Mesenchymal stem cell (in vitro differentiated cells and primary cell): ENCODE results near the gene CD72.
A peak's percentile ranks its signal among the peaks of the same experiment; 100 is the strongest.

Experiments
- DNase-seq: peaks from one replicate; pipeline ENCODE4 v3.0.0-alpha.2; 2013
- H2AFZ ChIP-seq: one replicate; pipeline ENCODE4 v1.6.1; 2013; ENCODE audit warnings: low read depth, mild to moderate bottlenecking, control low read depth, inconsistent platforms, low read length, moderate library complexity
- H2AK5ac ChIP-seq: 2 replicates; pipeline ENCODE4 v1.6.1; 2013; ENCODE audit warnings: low read length, moderate library complexity, mild to moderate bottlenecking, inconsistent platforms; ENCODE audit not compliant: severe bottlenecking
- H2BK120ac ChIP-seq: one replicate; pipeline ENCODE4 v1.6.1; 2013; ENCODE audit warnings: low read depth, mild to moderate bottlenecking, inconsistent platforms, low read length, moderate library complexity
- H2BK12ac ChIP-seq, 2 experiments: one replicate each; pipeline ENCODE4 v1.6.1; 2013; ENCODE audit warnings: inconsistent platforms in 2 of 2, low read length in 2 of 2, mild to moderate bottlenecking in 2 of 2, moderate library complexity in 2 of 2, control low read depth in 1 of 2
- H2BK15ac ChIP-seq: one replicate; pipeline ENCODE4 v1.6.1; 2013; ENCODE audit warnings: mild to moderate bottlenecking, low read depth, inconsistent platforms; ENCODE audit not compliant: poor library complexity, severe bottlenecking
- H2BK5ac ChIP-seq: 2 replicates; pipeline ENCODE4 v1.6.1; 2013; ENCODE audit warnings: low read depth, mild to moderate bottlenecking, low read length, control low read depth, inconsistent platforms; ENCODE audit not compliant: poor library complexity, severe bottlenecking
- H3K14ac ChIP-seq, 2 experiments: one replicate each; pipeline ENCODE4 v1.6.1; 2013; ENCODE audit warnings: inconsistent platforms in 2 of 2, low read length in 2 of 2, control low read depth in 1 of 2, mild to moderate bottlenecking in 1 of 2, moderate library complexity in 1 of 2
- H3K18ac ChIP-seq, 2 experiments: one replicate each; pipeline ENCODE4 v1.6.1; 2013; ENCODE audit warnings: inconsistent platforms in 2 of 2, low read length in 2 of 2, control low read depth in 1 of 2, low read depth in 1 of 2, mild to moderate bottlenecking in 1 of 2
- H3K23ac ChIP-seq, 2 experiments: one replicate each; pipeline ENCODE4 v1.6.1; 2013; ENCODE audit warnings: inconsistent platforms in 2 of 2, low read length in 2 of 2, mild to moderate bottlenecking in 2 of 2, moderate library complexity in 2 of 2, control low read depth in 1 of 2
- H3K27ac ChIP-seq: 2 replicates; pipeline ENCODE4 v1.5.1; 2013; ENCODE audit warnings: mild to moderate bottlenecking, moderate library complexity, low read length, control low read depth, inconsistent platforms; ENCODE audit not compliant: poor library complexity, severe bottlenecking
- H3K27me3 ChIP-seq, 2 experiments: 2 replicates each; pipeline versions ENCODE4 v1.6.1 to v1.7.0; 2013; ENCODE audit warnings: low read length in 2 of 2, mild to moderate bottlenecking in 2 of 2, moderate library complexity in 2 of 2, control low read depth in 1 of 2, inconsistent platforms in 1 of 2; ENCODE audit not compliant: control insufficient read depth in 1 of 2, insufficient read depth in 1 of 2
- H3K36me3 ChIP-seq, 2 experiments: 2 replicates each; pipeline versions ENCODE4 v1.6.1 to v1.7.0; 2013; ENCODE audit warnings: low read length in 2 of 2, control low read depth in 1 of 2, inconsistent platforms in 1 of 2, low read depth in 1 of 2, mild to moderate bottlenecking in 1 of 2; ENCODE audit not compliant: insufficient read depth in 2 of 2, control insufficient read depth in 1 of 2
- H3K4ac ChIP-seq, 2 experiments: one replicate each; pipeline ENCODE4 v1.6.1; 2013; ENCODE audit warnings: inconsistent platforms in 2 of 2, low read length in 2 of 2, mild to moderate bottlenecking in 2 of 2, moderate library complexity in 2 of 2, control low read depth in 1 of 2, low read depth in 1 of 2
- H3K4me1 ChIP-seq: 2 replicates; pipeline ENCODE4 v1.6.1; 2013; ENCODE audit warnings: low read depth, low read length, control low read depth; ENCODE audit not compliant: control insufficient read depth, insufficient read depth
- H3K4me2 ChIP-seq: 2 replicates; pipeline ENCODE4 v1.6.1; 2013; ENCODE audit warnings: low read length, mild to moderate bottlenecking, inconsistent platforms; ENCODE audit not compliant: poor library complexity, severe bottlenecking
- H3K4me3 ChIP-seq, 2 experiments: 2 replicates each; pipeline versions ENCODE4 v1.5.1 to v1.7.0; 2013; ENCODE audit warnings: low read length in 2 of 2, mild to moderate bottlenecking in 2 of 2, control low read depth in 1 of 2, low read depth in 1 of 2; ENCODE audit not compliant: insufficient read depth in 1 of 2
- H3K79me1 ChIP-seq: replicated peaks from 2 replicates; pipeline ENCODE4 v1.6.1; 2013; ENCODE audit warnings: mild to moderate bottlenecking, control low read depth, low read length, inconsistent platforms; ENCODE audit not compliant: poor library complexity, severe bottlenecking
- H3K9ac ChIP-seq: 2 replicates; pipeline ENCODE4 v1.7.0; 2013; ENCODE audit warnings: mild to moderate bottlenecking, low read length, moderate library complexity
- H3K9me3 ChIP-seq: 2 replicates; pipeline ENCODE4 v1.7.0; 2013; ENCODE audit warnings: mild to moderate bottlenecking, low read length; ENCODE audit not compliant: control insufficient read depth
- H4K8ac ChIP-seq: one replicate; pipeline ENCODE4 v1.6.1; 2013; ENCODE audit warnings: inconsistent platforms, mild to moderate bottlenecking, low read length, moderate library complexity
- H4K91ac ChIP-seq: one replicate; pipeline ENCODE4 v1.6.1; 2013; ENCODE audit warnings: mild to moderate bottlenecking, low read length, inconsistent platforms
- WGBS: methylation state at CpG from one replicate; pipeline ENCODE4 v1.1.7; 2013; ENCODE audit warnings: mixed read lengths; 5-methylcytosine and 5-hydroxymethylcytosine counted together

The CD72 gene

GRCh38 chr9:35652829-35653209 is 34.6 kb upstream of the CD72 start:
- Histone ChIP-seq H2BK5ac (no peak overlapping the region), H3K27ac (no peak overlapping the region), H2AFZ (no peak overlapping the region), H3K23ac (no peak overlapping the region), H3K79me1 (no peaks in the 10 kb centered on the region), H4K91ac (no peak overlapping the region), H3K14ac (no peak overlapping the region), H3K9me3 (no peaks in the 10 kb centered on the region), H2BK12ac (no peak overlapping the region), H2AK5ac (no peak overlapping the region), H4K8ac (no peak overlapping the region), H3K4me1 (peaks cover 9% of the 10 kb centered on the region), H3K18ac (no peak overlapping the region), H3K36me3 (no peaks in the 10 kb centered on the region), H2BK120ac (no peak overlapping the region), H3K4me3 (no peak overlapping the region), H2BK15ac (no peak overlapping the region), H3K4me2 (no peak overlapping the region), H3K27me3 (no peaks in the 10 kb centered on the region), H3K9ac (peak overlapping the region; percentile 50), H3K4ac (no peak overlapping the region)
- no peak for DNase-seq
- WGBS = 92% methylated on average over 8 of the region's 8 CpGs

DNA sequence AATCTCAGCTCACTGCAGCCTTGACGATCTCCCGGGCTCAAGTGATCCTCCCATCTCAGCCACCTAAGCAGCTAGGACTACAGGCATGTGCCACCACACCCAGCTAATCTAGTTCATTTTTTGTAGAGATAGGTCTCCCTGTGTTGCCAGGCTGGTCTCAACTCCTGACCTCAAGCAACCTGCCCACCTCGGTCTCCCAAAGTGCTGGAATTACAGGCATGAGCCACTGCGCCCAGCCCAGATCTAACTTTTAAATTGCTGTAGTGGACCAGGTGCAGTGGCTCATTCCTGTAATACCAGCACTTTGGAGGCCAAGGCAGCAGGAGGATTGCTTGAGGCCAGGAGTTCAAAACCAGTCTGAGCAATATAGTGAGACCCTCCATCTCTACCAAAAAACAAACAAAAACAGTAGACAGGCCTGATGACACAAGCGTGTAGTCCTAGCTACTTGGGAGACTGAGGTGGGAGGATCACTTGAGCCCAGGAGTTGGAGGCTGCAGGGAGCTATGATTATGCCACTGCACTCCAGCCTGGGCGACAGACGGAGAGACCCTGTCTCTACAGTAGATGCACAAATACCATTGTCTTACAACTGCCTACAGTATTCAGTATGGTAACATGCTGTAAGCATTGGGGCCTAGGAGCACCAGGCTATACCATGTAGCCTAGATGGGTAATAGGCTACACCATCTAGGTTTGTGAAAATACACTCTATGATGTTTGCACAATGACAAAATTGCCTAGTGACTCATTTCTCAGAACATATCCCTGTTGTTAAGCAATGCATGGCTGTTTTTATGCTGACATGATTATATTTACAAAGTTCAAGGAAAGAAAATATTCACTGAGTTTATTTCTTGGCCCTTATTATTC is 34.0 kb upstream of the CD72 start:
- H2AFZ ChIP-seq = no peak overlapping the region
- no peak overlapping the region for H2BK5ac ChIP-seq
- peaks cover 8% of the 10 kb centered on the region for H3K4me1 ChIP-seq
- H2BK12ac ChIP-seq = no peak overlapping the region
- H3K27me3 ChIP-seq = no peaks in the 10 kb centered on the region
- H3K36me3 ChIP-seq = no peaks in the 10 kb centered on the region
- H3K9ac ChIP-seq = peak overlapping the region; percentile 50
- H3K23ac ChIP-seq = no peak overlapping the region
- no peaks in the 10 kb centered on the region for H3K9me3 ChIP-seq
- H3K4ac ChIP-seq = no peak overlapping the region
- H2AK5ac ChIP-seq = no peak overlapping the region
- no peak overlapping the region for H4K91ac ChIP-seq
- no peak overlapping the region for H2BK120ac ChIP-seq
- WGBS = 92% methylated on average over 5 of the region's 7 CpGs
- H2BK15ac ChIP-seq = no peak overlapping the region
- H4K8ac ChIP-seq = no peak overlapping the region
- H3K18ac ChIP-seq = no peak overlapping the region
- peak; percentile 76 for DNase-seq
- H3K4me2 ChIP-seq = no peak overlapping the region
- H3K14ac ChIP-seq = no peak overlapping the region
- H3K4me3 ChIP-seq = no peak overlapping the region
- H3K79me1 ChIP-seq = no peaks in the 10 kb centered on the region
- H3K27ac ChIP-seq = no peak overlapping the region

DNA sequence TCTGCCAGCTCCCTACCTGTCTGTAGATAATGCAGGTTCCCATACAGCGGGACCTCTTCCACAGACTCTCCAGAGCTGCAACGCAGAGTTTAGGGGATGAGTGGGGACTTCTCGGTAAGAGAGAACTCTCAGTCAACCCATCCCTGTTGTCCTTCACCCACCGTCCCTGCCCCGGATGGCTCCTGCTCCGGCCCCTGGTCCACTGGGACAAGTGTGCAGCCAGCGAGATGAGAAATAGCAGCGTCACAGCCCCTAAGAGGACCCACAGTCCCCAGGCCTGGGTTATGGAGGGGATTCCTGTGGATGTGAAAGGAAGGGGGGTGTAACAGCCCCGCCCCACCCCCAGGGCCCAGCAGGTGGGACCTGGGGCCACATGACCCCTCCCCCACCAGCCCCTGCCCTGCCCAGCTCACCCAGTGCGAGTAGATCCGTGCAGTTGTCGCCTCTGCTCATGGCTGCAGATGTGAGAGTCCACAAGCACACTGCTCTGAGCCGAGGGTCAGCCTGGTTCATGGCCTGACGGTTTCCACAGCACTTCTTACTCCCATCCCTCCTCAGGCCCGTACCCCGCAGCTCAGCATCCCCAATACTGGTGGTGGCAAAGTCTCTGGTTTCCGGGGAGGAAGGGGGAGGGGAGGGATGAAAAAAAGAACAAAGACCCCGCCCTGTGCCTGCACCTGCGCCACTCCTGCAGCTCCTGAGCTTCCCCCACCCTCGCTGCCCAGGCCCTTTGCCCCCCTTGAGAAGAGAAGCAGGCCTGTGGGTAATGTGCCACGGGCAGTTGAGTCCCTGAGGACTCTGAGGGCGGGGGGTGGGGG is 32.3 kb upstream of the CD72 start, which contains the start of gene SIT1:
TSS of gene SIT1 (minus strand) at position 591 of the 818 bp plus-strand sequence. CDS start at position 513, 78 bp downstream.
- no peaks in the 10 kb centered on the region for H3K79me1 ChIP-seq
- H2AK5ac ChIP-seq = no peak within 1 kb of the TSS
- H2BK5ac ChIP-seq = no peak within 1 kb of the TSS
- H4K91ac ChIP-seq = no peak within 1 kb of the TSS
- H3K14ac ChIP-seq = no peak within 1 kb of the TSS
- H3K4me2 ChIP-seq = no peak within 1 kb of the TSS
- H3K23ac ChIP-seq = peak within 1 kb of the TSS in 1 of 2 experiments; percentile 11
- DNase-seq = no peak
- 71% methylated on average over 10 of the region's 22 CpGs for WGBS
- no peaks in the 10 kb centered on the region for H3K36me3 ChIP-seq
- no peak within 1 kb of the TSS for H2AFZ ChIP-seq
- no peak within 1 kb of the TSS for H3K27ac ChIP-seq
- H3K18ac ChIP-seq = no peak within 1 kb of the TSS
- no peak within 1 kb of the TSS for H2BK12ac ChIP-seq
- no peaks in the 10 kb centered on the region for H3K27me3 ChIP-seq
- H3K4ac ChIP-seq = peak within 1 kb of the TSS in 1 of 2 experiments; percentile 30
- H3K9me3 ChIP-seq = no peaks in the 10 kb centered on the region
- H3K4me1 ChIP-seq = peaks cover 6% of the 10 kb centered on the region
- H2BK15ac ChIP-seq = no peak within 1 kb of the TSS
- H4K8ac ChIP-seq = no peak within 1 kb of the TSS
- H3K9ac ChIP-seq = peak within 1 kb of the TSS; percentile 74
- H2BK120ac ChIP-seq = no peak within 1 kb of the TSS
- H3K4me3 ChIP-seq = peak within 1 kb of the TSS in 1 of 2 experiments; percentile 59
